HEK293 (cell line): ENCODE measurements around the gene LGALS4.
"Not testable (repeated sequence)": the region's sequence is repeated elsewhere in the genome, so short reads cannot be mapped to it uniquely, and the experiment has no call there.

ENCODE experiments used
- CTCF ChIA-PET: fragments of 350-600 bp; formaldehyde crosslinking; extraction: SDS; loops from one replicate; lab custom pipeline; 2021; ENCODE audit warnings: antibody characterized with exemption; lab: Yijun Ruan, JAX
- POLR2A ChIA-PET: fragments of 300-600 bp; formaldehyde crosslinking; extraction: SDS; loops from one replicate; lab custom pipeline; 2020; ENCODE audit warnings: antibody characterized with exemption, inconsistent platforms; lab: Yijun Ruan, JAX
- H3K27ac ChIP-seq: fragments of 200-500 bp; sonication (Bioruptor generic); 2 replicates; pipeline ENCODE4 v1.5.1; 2014; ENCODE audit warnings: low read depth, low read length, control low read depth, inconsistent platforms; ENCODE audit errors: extremely low read depth
- H3K36me3 ChIP-seq, 2 experiments: fragments of 200-500 bp in 1 of 2; sonication (Bioruptor generic) in 1 of 2; 1 replicate in 1 of 2; 2 replicates in 1 of 2; pipeline ENCODE4 v1.5.1; 2014 to 2017; ENCODE audit warnings: inconsistent platforms in 2 of 2, low read length in 2 of 2; ENCODE audit not compliant: control insufficient read depth in 2 of 2, insufficient read depth in 1 of 2
- H3K4me1 ChIP-seq: fragments of 200-500 bp; sonication (Bioruptor generic); 2 replicates; pipeline ENCODE4 v1.5.1; 2014; ENCODE audit warnings: mild to moderate bottlenecking, low read length, inconsistent platforms; ENCODE audit not compliant: control insufficient read depth, insufficient read depth
- H3K4me3 ChIP-seq: 2 replicates; pipeline ENCODE4 v1.5.1; 2011; ENCODE audit warnings: low read depth, mild to moderate bottlenecking, control low read depth, low read length, moderate library complexity
- H3K9me3 ChIP-seq: fragments of 200-500 bp; sonication (Bioruptor generic); 2 replicates; pipeline ENCODE4 v1.5.1; 2014; ENCODE audit warnings: low read depth, low read length, inconsistent platforms; ENCODE audit not compliant: control insufficient read depth, insufficient read depth
- AEBP2 ChIP-seq: fragments of 450-650 bp; formaldehyde crosslinking; IDR thresholded peaks from 2 replicates; pipeline ENCODE4 v1.5.1; 2016; ENCODE audit warnings: missing biosample characterization, missing genetic modification characterization, borderline replicate concordance
- GLIS1 ChIP-seq: fragments of 450-650 bp; formaldehyde crosslinking; IDR thresholded peaks from 2 replicates; pipeline ENCODE4 v1.5.1; 2016; ENCODE audit warnings: missing biosample characterization, missing genetic modification characterization
- TRIM28 ChIP-seq: IDR thresholded peaks from 2 replicates; pipeline ENCODE4 v1.6.1; 2011; ENCODE audit warnings: low read length, control low read depth, borderline replicate concordance
- YY1 ChIP-seq: fragments of 450-650 bp; formaldehyde crosslinking; IDR thresholded peaks from 2 replicates; pipeline ENCODE4 v1.5.1; 2018; ENCODE audit warnings: missing biosample characterization, missing genetic modification characterization
- ZBTB1 ChIP-seq: fragments of 450-650 bp; formaldehyde crosslinking; IDR thresholded peaks from 2 replicates; pipeline ENCODE4 v1.5.1; 2016; ENCODE audit warnings: missing biosample characterization, missing genetic modification characterization
- ZBTB21 ChIP-seq: fragments of 450-650 bp; formaldehyde crosslinking; IDR thresholded peaks from 2 replicates; pipeline ENCODE4 v1.5.1; 2017; ENCODE audit warnings: missing biosample characterization, missing genetic modification characterization
- ZBTB8A ChIP-seq: fragments of 450-650 bp; formaldehyde crosslinking; IDR thresholded peaks from 2 replicates; pipeline ENCODE4 v1.5.1; 2016; ENCODE audit warnings: missing biosample characterization, missing genetic modification characterization
- ZFP37 ChIP-seq: fragments of 450-650 bp; formaldehyde crosslinking; IDR thresholded peaks from 2 replicates; pipeline ENCODE4 v1.5.1; 2016; ENCODE audit warnings: missing biosample characterization, missing genetic modification characterization
- ZNF239 ChIP-seq: fragments of 450-650 bp; formaldehyde crosslinking; IDR thresholded peaks from 2 replicates; pipeline ENCODE4 v1.5.1; 2016; ENCODE audit warnings: missing biosample characterization, missing genetic modification characterization
- ZNF266 ChIP-seq: fragments of 450-650 bp; formaldehyde crosslinking; IDR thresholded peaks from 2 replicates; pipeline ENCODE4 v1.5.1; 2016; ENCODE audit warnings: missing biosample characterization, missing genetic modification characterization, low read depth
- ZNF280C ChIP-seq: fragments of 450-650 bp; formaldehyde crosslinking; IDR thresholded peaks from 2 replicates; pipeline ENCODE4 v1.5.1; 2016; ENCODE audit warnings: missing biosample characterization, missing genetic modification characterization
- ZNF354C ChIP-seq: fragments of 450-650 bp; formaldehyde crosslinking; IDR thresholded peaks from 2 replicates; pipeline ENCODE4 v1.5.1; 2016; ENCODE audit warnings: missing biosample characterization, missing genetic modification characterization, low read depth, borderline replicate concordance
- ZNF501 ChIP-seq: fragments of 450-650 bp; formaldehyde crosslinking; IDR thresholded peaks from 2 replicates; pipeline ENCODE4 v1.5.1; 2016; ENCODE audit warnings: missing biosample characterization, missing genetic modification characterization
- ZNF585B ChIP-seq: fragments of 450-650 bp; formaldehyde crosslinking; IDR thresholded peaks from 2 replicates; pipeline ENCODE4 v1.5.1; 2016; ENCODE audit warnings: missing biosample characterization, missing genetic modification characterization
- ZNF629 ChIP-seq: fragments of 450-650 bp; formaldehyde crosslinking; IDR thresholded peaks from 2 replicates; pipeline ENCODE4 v1.5.1; 2017; ENCODE audit warnings: missing biosample characterization, missing genetic modification characterization
- ZNF785 ChIP-seq: fragments of 450-650 bp; formaldehyde crosslinking; IDR thresholded peaks from 2 replicates; pipeline ENCODE4 v1.5.1; 2016; ENCODE audit warnings: missing biosample characterization, missing genetic modification characterization
- ZSCAN23 ChIP-seq: fragments of 450-650 bp; formaldehyde crosslinking; IDR thresholded peaks from 2 replicates; pipeline ENCODE4 v1.5.1; 2016; ENCODE audit warnings: missing biosample characterization, missing genetic modification characterization

The LGALS4 gene

GRCh38 chr19:38812841-38813320, at the start of gene LGALS4:
LGALS4 (minus strand) TSS chr19:38812945; CDS start chr19:38812886, 59 bp downstream.
- TF ChIP-seq ZNF785 (no peak), AEBP2 (no peak), GLIS1 (peak; percentile 52), ZBTB1 (tag by site-specific recombination) (no peak), ZNF585B (tag by site-specific recombination) (no peak), ZSCAN23 (no peak), ZNF266 (no peak), ZBTB21 (tag by site-specific recombination) (no peak)
- CTCF ChIA-PET: interaction anchor here (0.6 to 0.7 kb wide), 2 partner anchors 43 to 117 kb away, joined by 4 to 5 read pairs; no protein-coding TSS in a partner anchor

GRCh38 chr19:38861368-38861767, 48.6 kb upstream of the LGALS4 start:
- no peak for TF ChIP-seq ZNF239 (tag by site-specific recombination)
- TF ChIP-seq YY1 (tag by site-specific recombination): no peak
- Histone ChIP-seq H3K4me1 (peaks cover 18% of the 10 kb centered on the region), H3K27ac (no peak overlapping the region), H3K36me3 (no peaks in the 10 kb centered on the region; a peak in 1 of 3 replicates), H3K4me3 (no peak overlapping the region), H3K9me3 (no peaks in the 10 kb centered on the region)
- ChIA-PET POLR2A (interaction anchor here (1.0 to 2.9 kb wide), 4 partner anchors 12 to 38 kb away, joined by 3 to 35 read pairs (median 4); partner anchors contain the start of genes NFKBIB and SIRT2), CTCF (interaction anchor here (0.5 to 2.4 kb wide), 3 partner anchors 26 to 522 kb away, joined by 3 to 9 read pairs (median 3); partner anchors contain the start of gene FBXO17)

More at GRCh38 chr19:38812841-38813320, at the start of gene LGALS4:
- Histone ChIP-seq H3K36me3 (peaks cover 10 to 24% of the 10 kb centered on the region in 2 experiments), H3K4me1 (no peaks in the 10 kb centered on the region), H3K9me3 (no peaks in the 10 kb centered on the region), H3K4me3 (no peak within 1 kb of the TSS), H3K27ac (no peak within 1 kb of the TSS)
- POLR2A ChIA-PET: interaction anchor here (0.6 kb wide), 1 partner anchor 1154 kb away, joined by 4 read pairs; no protein-coding TSS in a partner anchor

- TF ChIP-seq ZBTB8A (tag by site-specific recombination): peak; percentile 68
- H3K4me3 ChIP-seq, H3K36me3 ChIP-seq, H3K9me3 ChIP-seq, H3K27ac ChIP-seq: not testable (repeated sequence)
- ChIA-PET POLR2A (interaction anchor here (1.5 kb wide), 1 partner anchor 11 kb away, joined by 5 read pairs; no protein-coding TSS in a partner anchor), CTCF (interaction anchor here (0.6 to 2.4 kb wide), 5 partner anchors 11 to 71 kb away, joined by 3 to 9 read pairs (median 3); partner anchors contain the start of genes MRPS12 and SARS2)
- H3K4me1 ChIP-seq: peaks cover 16% of the 10 kb centered on the region
Measured at GRCh38 chr19:38859631-38860204, 47.0 kb upstream of the LGALS4 start.

- peaks cover 6% of the 10 kb centered on the region; the same call in 1 of the 2 replicates for H3K4me1 ChIP-seq
- CTCF ChIA-PET: interaction anchor here (1.1 to 2.0 kb wide), 2 partner anchors 30 to 74 kb away, joined by 4 to 12 read pairs; partner anchors contain the start of genes MRPS12 and SARS2
- no peak overlapping the region for H3K4me3 ChIP-seq
- POLR2A ChIA-PET: no interaction called here
- no peak overlapping the region for H3K27ac ChIP-seq
- no peaks in the 10 kb centered on the region for H3K9me3 ChIP-seq
- TF ChIP-seq ZNF629 (no peak), ZNF354C (tag by site-specific recombination) (no peak), TRIM28 (no peak), ZNF501 (no peak), ZNF280C (tag by site-specific recombination) (no peak), ZSCAN23 (no peak), ZFP37 (tag by site-specific recombination) (peak; percentile 93)
- no peaks in the 10 kb centered on the region; a peak in 1 of 3 replicates for H3K36me3 ChIP-seq
Measured at GRCh38 chr19:38856813-38857212, 44.1 kb upstream of the LGALS4 start.

- H3K36me3 ChIP-seq, H3K9me3 ChIP-seq, H3K27ac ChIP-seq, H3K4me3 ChIP-seq, CTCF ChIA-PET, POLR2A ChIA-PET: not testable (repeated sequence)
- peaks cover 12% of the 10 kb centered on the region for H3K4me1 ChIP-seq
Measured at GRCh38 chr19:38855751-38856150, 43.0 kb upstream of the LGALS4 start.

- H3K27ac ChIP-seq, H3K4me3 ChIP-seq, H3K9me3 ChIP-seq, H3K36me3 ChIP-seq, POLR2A ChIA-PET: not testable (repeated sequence)
- H3K4me1 ChIP-seq: peaks cover 12% of the 10 kb centered on the region
- CTCF ChIA-PET: interaction anchor here (4.1 kb wide), 1 partner anchor 32 kb away, joined by 33 read pairs; no protein-coding TSS in a partner anchor
Measured at GRCh38 chr19:38854961-38855360, 42.2 kb upstream of the LGALS4 start.
